Stomach smooth muscle (tissue), 2 donors: ENCODE measurements around the gene AKR1A1.

Source experiments
- H3K27ac ChIP-seq: one replicate; pipeline ENCODE4 v1.7.0; 2013; ENCODE audit warnings: mild to moderate bottlenecking, low read length, inconsistent platforms
- H3K27me3 ChIP-seq, 2 donors: one replicate each; pipeline ENCODE4 v1.7.0; 2013; ENCODE audit warnings: low read length in 2 of 2; ENCODE audit not compliant: insufficient read depth in 2 of 2, control insufficient read depth in 1 of 2
- H3K36me3 ChIP-seq, 2 donors: one replicate each; pipeline ENCODE4 v1.7.0; 2013; ENCODE audit warnings: low read length in 2 of 2; ENCODE audit not compliant: control insufficient read depth in 2 of 2, insufficient read depth in 2 of 2
- H3K4me1 ChIP-seq: one replicate; pipeline ENCODE4 v1.7.0; 2013; ENCODE audit warnings: low read length; ENCODE audit not compliant: control insufficient read depth, insufficient read depth
- H3K4me3 ChIP-seq, 2 donors: one replicate each; pipeline ENCODE4 v1.7.0; 2013; ENCODE audit warnings: low read length in 2 of 2
- H3K9ac ChIP-seq, 2 donors: one replicate each; pipeline ENCODE4 v1.7.0; 2013; ENCODE audit warnings: low read length in 2 of 2, mild to moderate bottlenecking in 1 of 2
- H3K9me3 ChIP-seq, 2 donors: one replicate each; pipeline ENCODE4 v1.7.0; 2013; ENCODE audit warnings: low read length in 2 of 2; ENCODE audit not compliant: control insufficient read depth in 2 of 2
- donor health status: healthy.
- donor health status: Pancreatic carcinoma.

The AKR1A1 gene

DNA sequence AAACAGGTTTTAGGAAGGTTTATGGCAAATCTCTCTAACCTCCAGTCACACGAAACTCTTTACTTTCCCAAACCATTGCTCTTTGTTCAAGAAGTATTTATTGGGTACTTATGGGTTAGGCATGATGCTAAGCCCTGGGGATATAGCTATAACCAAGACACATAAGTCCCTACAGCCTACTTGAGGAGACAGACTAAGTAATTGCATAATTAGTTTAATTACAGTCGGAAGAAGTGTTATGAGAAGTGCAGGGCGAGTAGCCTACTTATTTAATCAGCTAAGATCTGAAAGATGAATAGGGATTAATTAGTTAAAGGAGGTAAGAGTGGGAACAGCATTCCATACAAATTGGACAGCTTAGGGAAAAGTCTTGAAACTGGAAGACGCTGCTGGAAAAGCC is 20.0 kb downstream of the AKR1A1 start:
- H3K4me3 ChIP-seq, result no peak overlapping the region
- no peaks in the 10 kb centered on the region for H3K27me3 ChIP-seq
- peak overlapping the region in 1 of 2 donors; percentile 14 for H3K9ac ChIP-seq
- H3K27ac ChIP-seq, result no peak overlapping the region
- H3K36me3 ChIP-seq, result peaks cover 23 to 34% of the 10 kb centered on the region in 2 donors
- H3K4me1 ChIP-seq, result peaks cover 9% of the 10 kb centered on the region
- H3K9me3 ChIP-seq, result no peaks in the 10 kb centered on the region

DNA sequence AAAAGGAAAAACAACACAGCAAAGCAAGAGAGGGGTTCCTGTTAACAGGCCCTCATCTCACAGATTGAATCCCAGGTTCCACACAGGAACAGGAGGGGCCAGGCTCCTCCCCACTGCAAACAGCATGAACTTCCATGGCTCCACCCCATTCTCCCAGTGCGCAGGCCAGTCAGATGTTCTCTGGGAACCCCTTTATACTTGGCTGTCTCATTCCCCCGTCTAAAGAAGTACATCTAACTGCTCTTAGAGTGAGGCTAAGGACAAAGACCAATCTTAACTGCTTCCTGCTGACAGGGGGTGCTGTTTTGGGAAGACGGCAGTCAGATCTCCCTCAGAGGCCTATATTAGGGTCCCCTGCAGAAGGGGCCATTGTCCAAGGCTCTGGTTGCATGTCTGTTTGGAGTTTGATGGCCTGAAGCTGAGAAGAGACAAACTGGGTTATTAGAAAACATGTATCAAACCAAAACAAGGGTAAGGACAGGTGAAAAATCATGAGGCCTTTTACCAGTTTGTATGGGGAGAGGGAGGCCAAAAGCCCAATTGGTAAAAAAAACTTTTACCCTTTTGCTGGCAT is 22.7 kb downstream of the AKR1A1 start:
- peaks cover 2% of the 10 kb centered on the region for H3K4me1 ChIP-seq
- no peak overlapping the region for H3K9ac ChIP-seq
- no peak overlapping the region for H3K4me3 ChIP-seq
- no peaks in the 10 kb centered on the region for H3K27me3 ChIP-seq
- no peak overlapping the region for H3K27ac ChIP-seq
- H3K36me3 ChIP-seq, result peaks cover 18% of the 10 kb centered on the region in 2 donors
- H3K9me3 ChIP-seq, result no peaks in the 10 kb centered on the region

DNA sequence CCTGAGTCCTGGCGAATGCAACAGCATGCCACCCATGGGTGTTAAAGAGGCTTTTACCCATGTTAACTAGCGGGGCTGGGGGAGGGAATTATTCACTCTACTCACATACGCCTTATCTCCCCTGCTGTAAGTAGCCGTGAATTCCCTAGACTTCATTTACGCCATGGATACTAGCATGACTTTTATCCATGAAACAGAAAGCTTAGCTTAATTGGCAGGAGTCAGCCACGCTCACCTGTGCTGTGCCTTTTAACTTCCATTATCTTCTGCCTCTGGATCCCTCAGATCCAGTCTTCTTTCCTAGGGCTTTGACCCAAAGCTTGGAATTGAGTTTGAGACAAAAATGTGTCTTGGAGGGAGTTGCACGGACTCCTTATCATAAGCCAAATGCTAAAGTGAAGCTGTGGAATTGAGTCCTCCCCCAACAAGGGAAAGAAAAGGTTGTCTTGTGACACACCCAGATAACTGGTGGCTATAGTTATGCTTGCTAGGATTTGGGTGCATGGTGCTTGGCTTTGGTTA is 23.5 kb downstream of the AKR1A1 start:
- H3K9ac ChIP-seq, result no peak overlapping the region
- peaks cover 10 to 13% of the 10 kb centered on the region in 2 donors for H3K36me3 ChIP-seq
- no peak overlapping the region for H3K27ac ChIP-seq
- H3K4me3 ChIP-seq, result no peak overlapping the region
- H3K9me3 ChIP-seq, result no peaks in the 10 kb centered on the region
- H3K4me1 ChIP-seq, result peaks cover 2% of the 10 kb centered on the region
- no peaks in the 10 kb centered on the region for H3K27me3 ChIP-seq

DNA sequence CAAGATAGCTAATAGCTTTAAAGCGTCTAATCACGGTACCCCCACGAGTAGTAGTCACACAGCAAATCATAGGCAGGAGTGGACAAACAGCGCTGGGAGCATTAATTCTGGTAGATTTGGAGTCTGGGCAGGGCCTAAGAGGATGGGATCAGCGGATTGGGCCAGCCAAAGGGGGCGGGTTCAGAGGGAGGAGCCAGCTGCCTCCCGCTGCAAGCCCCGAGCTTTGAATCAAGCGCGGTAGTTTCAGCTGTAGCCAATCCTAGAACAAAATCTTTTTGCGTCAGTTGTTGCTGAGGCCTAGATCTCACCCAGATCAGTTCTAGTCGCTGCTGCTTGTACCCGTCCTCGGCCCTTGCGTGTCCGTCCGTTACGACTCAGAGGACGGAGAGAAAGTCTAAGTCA is 32.6 kb downstream of the AKR1A1 start:
- H3K9me3 ChIP-seq, result no peaks in the 10 kb centered on the region
- peak overlapping the region; percentile 76 to 95 for H3K9ac ChIP-seq
- H3K36me3 ChIP-seq, result no peaks in the 10 kb centered on the region
- no peaks in the 10 kb centered on the region for H3K27me3 ChIP-seq
- peak overlapping the region; percentile 92 for H3K27ac ChIP-seq
- peaks cover 21% of the 10 kb centered on the region for H3K4me1 ChIP-seq
- peak overlapping the region; percentile 87 to 99 for H3K4me3 ChIP-seq

DNA sequence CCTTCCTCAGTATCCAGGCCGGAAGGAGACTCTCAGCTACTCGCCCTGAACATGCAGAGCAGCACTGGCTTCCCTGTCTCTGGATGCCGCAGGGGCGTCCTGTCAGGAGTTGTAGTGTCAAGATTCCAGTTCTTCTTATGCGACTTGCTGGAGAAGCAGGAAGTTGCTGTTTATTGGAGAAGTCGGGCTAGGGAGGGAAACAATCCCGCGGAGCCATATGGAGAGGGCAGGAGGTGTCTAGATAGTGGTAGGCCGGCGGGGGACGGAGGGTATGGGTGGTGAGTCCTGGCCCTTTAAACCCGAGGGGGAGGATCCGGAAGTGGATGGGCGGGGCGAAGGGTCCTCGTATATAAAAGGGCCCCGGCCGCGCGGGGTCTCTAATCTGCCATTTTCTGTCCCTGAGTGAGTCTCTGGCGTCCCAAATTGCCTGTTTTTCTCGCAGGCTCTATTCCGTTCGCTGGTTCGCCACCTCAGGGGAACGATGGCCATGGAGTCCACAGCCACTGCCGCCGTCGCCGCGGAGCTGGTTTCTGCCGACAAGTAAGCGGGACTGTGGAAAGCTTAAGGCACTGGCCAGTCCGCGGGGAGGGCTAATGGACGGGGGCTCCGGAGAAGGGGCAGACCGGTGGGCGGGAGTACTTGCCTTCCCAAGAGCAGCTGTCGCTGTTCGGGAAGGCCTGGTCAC is 33.2 kb downstream of the AKR1A1 start, which contains the start of gene NASP:
Gene NASP, plus strand, starts transcription at position 376 of the 685 bp plus-strand sequence. Its CDS starts 106 bp downstream, at position 482.
- peak within 1 kb of the TSS; percentile 92 for H3K27ac ChIP-seq
- H3K9ac ChIP-seq, result peak within 1 kb of the TSS; percentile 76 to 95
- no peaks in the 10 kb centered on the region for H3K36me3 ChIP-seq
- H3K9me3 ChIP-seq, result no peaks in the 10 kb centered on the region
- no peaks in the 10 kb centered on the region for H3K27me3 ChIP-seq
- peaks cover 21% of the 10 kb centered on the region for H3K4me1 ChIP-seq
- H3K4me3 ChIP-seq, result peak within 1 kb of the TSS; percentile 87 to 99

DNA sequence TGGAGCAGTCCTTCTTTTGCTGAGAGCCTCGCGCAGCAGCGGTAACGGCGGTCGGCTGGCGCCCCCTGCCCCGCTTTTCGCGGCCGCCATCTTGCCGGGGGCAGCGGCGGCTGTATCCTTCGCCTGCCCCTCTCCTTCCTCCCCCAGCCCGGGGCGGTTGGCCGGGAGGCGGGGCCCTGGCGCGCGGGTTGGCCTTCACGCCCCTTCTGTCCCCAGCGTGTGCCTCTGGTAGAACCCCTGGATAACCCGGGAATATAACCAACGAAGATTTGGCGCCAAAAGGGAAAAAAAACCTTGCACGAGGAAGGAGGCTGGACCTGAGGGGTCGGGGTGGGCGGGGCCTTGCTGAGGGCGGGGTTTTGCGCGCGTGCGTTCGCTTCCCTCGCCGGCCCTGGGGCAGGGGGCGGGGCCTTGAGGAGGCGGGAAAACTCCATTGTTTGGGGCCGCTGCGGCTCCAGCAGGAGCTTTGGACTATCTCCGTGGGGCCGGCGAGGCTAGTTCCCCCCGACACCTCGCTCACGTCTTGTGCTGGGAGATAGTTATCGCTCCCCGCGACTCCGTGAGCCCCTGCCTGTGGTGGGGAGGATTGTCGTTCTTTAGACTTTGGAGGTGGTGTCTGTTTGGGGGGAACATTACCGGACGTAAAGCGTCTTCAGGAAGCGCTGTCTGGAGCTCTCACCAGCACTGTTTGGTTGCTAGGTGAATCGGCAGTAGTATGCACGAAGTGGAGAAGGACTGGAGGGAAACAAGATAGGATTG is 33.9 kb downstream of the AKR1A1 start:
- no peaks in the 10 kb centered on the region for H3K9me3 ChIP-seq
- H3K27me3 ChIP-seq, result no peaks in the 10 kb centered on the region
- peak overlapping the region; percentile 87 to 99 for H3K4me3 ChIP-seq
- H3K4me1 ChIP-seq, result peaks cover 21% of the 10 kb centered on the region
- H3K9ac ChIP-seq, result peak overlapping the region; percentile 76 to 95
- no peaks in the 10 kb centered on the region for H3K36me3 ChIP-seq
- peak overlapping the region; percentile 92 for H3K27ac ChIP-seq

DNA sequence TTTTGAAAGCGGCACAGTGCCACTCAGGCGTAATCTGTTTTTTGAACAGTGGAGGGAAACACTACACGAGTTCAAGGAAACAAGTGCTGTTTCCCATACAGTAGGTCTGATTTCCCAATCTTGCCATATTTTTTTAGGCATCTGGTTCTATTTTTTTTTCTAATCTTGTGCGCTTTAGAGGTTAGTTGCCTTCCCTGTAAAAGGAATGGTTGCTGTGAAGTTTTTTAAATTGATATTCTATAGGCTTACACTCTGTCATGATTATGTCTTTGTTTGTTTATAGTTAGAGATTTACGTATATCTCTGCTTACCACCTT is 34.4 kb downstream of the AKR1A1 start:
- no peaks in the 10 kb centered on the region for H3K36me3 ChIP-seq

DNA sequence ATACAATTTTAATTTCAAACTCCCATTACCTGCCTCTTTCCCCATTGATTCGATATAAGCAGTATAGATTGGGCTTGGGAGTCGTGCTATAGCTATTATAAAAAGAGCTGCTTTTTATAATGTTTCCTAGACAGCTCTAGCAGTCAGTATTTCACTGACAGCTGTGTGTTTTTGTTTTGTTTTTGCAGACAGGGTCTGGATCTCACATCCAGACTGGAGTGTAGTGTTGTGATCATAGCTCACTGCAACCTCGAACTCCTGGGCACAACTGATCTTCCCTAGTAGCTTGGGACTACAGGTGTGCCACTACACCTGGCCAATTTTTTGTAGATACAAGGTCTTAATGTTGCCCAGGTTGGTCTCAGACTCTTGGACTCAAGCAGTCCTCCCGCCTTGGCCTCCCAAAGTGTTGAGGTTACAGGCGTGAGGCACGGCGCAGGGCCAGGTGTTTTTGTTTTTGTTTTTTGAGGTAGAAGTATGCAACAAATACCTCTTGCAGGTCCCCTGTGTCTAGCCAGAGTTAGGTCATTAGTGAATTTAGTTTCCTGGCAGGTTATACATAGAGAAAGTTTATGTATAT is 35.0 kb downstream of the AKR1A1 start:
- Histone ChIP-seq H3K36me3 (no peaks in the 10 kb centered on the region), H3K9ac (peak overlapping the region in 1 of 2 donors; percentile 13), H3K27ac (peak overlapping the region; percentile 41)

More for the DNA sequence above, 34.4 kb downstream of the AKR1A1 start:
- Histone ChIP-seq H3K4me1 (peaks cover 21% of the 10 kb centered on the region), H3K9me3 (no peaks in the 10 kb centered on the region), H3K27me3 (no peaks in the 10 kb centered on the region), H3K4me3 (peak overlapping the region; percentile 87 to 99), H3K27ac (peak overlapping the region; percentile 41), H3K9ac (peak overlapping the region; percentile 13 to 62)

DNA sequence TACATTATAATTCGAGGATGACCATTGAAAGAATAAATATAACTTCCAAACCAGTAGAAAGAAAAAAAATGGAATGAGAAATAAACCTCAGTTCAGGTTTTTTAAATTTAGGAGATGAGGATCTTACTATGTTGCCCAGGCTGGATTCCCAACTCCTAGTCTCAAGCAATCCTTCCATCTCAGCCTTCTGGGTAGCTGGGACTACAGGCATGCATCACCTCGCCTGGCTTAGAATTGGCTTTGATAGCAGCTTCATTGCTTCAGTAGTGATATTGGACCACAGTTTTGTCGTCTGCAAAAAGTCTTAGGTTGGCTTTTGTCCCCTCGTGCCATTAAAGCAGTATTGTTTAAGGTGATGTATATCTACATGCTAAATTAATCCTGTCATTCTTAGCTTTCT is 36.1 kb downstream of the AKR1A1 start:
- Histone ChIP-seq H3K4me3 (peak overlapping the region in 1 of 2 donors; percentile 0), H3K27me3 (no peaks in the 10 kb centered on the region), H3K27ac (no peak overlapping the region), H3K9me3 (no peaks in the 10 kb centered on the region), H3K36me3 (no peaks in the 10 kb centered on the region), H3K4me1 (peaks cover 21% of the 10 kb centered on the region), H3K9ac (no peak overlapping the region)

More for the DNA sequence above, 35.0 kb downstream of the AKR1A1 start:
- Histone ChIP-seq H3K9me3 (no peaks in the 10 kb centered on the region), H3K4me3 (peak overlapping the region; percentile 87 to 99), H3K4me1 (peaks cover 21% of the 10 kb centered on the region), H3K27me3 (no peaks in the 10 kb centered on the region)

DNA sequence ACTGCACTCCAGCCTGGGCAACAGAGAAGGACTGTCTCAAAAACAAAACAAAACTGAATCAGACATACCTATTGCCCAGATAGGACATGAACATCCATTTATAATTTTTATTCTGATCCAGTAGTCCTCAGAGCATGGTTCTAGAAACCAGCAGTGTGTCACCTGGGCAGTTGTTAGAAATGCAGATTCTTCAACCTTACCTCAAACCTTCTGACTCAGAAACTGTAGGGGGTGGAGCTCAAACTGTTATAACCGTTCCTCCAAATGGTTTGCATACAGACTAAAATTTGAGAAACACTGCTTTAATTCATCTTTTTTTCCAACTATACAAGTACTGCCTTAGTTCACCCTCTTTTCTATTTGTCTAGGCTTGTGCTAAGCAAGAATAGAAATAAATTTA is 39.2 kb downstream of the AKR1A1 start:
- Histone ChIP-seq H3K27me3 (no peaks in the 10 kb centered on the region), H3K9me3 (no peaks in the 10 kb centered on the region), H3K4me3 (peak overlapping the region in 1 of 2 donors; percentile 54), H3K36me3 (peaks cover 6 to 8% of the 10 kb centered on the region in 2 donors), H3K27ac (no peak overlapping the region), H3K9ac (no peak overlapping the region), H3K4me1 (peaks cover 16% of the 10 kb centered on the region)
